ENCODE results near the gene SMC5.
"Not testable (repeated sequence)": the region's sequence is repeated elsewhere in the genome, so short reads cannot be mapped to it uniquely, and the experiment has no call there.

The SMC5 gene

DNA sequence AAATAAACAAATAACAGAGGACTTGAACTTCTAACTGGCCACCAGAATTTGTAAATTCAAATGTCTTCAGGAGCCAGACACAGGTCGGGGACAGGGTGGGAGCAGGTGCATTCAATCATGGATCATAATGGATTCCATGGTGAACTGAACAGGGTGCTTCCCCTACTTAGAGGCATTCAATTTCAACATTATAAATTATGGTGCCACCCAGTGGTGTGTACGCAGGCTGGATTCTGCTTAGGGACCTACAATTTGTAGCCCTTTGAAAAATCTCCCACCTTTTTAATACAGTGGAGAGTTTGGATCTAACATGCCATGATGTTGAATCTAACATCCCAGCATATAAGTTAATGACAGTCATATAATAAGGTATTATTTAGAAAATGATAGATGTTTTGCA is 133.4 kb downstream of the SMC5 start:
- no peak overlapping the region for H3K27ac ChIP-seq
- TF ChIP-seq, protein P1, sequence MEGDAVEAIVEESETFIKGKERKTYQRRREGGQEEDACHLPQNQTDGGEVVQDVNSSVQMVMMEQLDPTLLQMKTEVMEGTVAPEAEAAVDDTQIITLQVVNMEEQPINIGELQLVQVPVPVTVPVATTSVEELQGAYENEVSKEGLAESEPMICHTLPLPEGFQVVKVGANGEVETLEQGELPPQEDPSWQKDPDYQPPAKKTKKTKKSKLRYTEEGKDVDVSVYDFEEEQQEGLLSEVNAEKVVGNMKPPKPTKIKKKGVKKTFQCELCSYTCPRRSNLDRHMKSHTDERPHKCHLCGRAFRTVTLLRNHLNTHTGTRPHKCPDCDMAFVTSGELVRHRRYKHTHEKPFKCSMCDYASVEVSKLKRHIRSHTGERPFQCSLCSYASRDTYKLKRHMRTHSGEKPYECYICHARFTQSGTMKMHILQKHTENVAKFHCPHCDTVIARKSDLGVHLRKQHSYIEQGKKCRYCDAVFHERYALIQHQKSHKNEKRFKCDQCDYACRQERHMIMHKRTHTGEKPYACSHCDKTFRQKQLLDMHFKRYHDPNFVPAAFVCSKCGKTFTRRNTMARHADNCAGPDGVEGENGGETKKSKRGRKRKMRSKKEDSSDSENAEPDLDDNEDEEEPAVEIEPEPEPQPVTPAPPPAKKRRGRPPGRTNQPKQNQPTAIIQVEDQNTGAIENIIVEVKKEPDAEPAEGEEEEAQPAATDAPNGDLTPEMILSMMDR (conservative IDR thresholded peaks at IDR 0.05): peak; percentile 56

DNA sequence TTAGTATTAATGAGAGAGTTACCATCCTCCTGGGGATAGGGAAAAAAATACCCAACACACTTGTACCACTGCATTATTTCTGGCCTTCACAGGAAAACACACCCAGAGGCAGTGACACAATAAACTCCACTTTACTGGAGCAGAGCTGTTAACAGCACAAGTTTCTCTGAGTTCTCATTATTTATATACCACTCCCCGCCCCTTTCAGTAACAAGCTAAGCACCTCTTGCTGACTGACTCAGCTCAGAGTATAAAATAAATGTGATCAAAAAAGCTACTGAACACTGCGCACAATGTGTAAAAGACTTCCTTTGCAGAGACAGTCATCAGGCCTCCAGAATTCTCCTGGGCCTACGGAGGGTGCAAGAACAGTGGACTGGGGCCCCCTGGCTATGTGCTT is 134.1 kb downstream of the SMC5 start:
- no peak overlapping the region for H3K27ac ChIP-seq
- TF ChIP-seq, protein P1 (conservative IDR thresholded peaks at IDR 0.05): no peak

DNA sequence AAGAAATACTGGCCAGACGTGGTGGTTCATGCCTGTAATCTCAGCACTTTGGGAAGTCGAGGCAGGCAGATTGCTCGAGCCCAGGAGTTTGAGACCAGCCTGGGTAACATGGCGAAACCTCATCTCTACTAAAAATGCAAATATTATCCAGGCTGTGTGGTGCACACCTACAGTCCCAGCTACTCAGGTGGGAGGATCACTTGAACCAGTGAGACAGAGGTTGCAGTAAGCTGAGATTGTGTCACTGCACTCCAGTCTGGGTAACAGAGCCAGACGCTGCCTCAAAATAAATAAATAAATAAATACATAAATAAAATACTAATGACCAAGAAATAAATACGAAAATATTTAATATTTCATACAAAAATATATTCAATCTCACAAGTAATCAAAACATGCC is 136.9 kb downstream of the SMC5 start:
- no peak overlapping the region for H3K27ac ChIP-seq
- TF ChIP-seq, protein P1 (conservative IDR thresholded peaks at IDR 0.05): no peak

DNA sequence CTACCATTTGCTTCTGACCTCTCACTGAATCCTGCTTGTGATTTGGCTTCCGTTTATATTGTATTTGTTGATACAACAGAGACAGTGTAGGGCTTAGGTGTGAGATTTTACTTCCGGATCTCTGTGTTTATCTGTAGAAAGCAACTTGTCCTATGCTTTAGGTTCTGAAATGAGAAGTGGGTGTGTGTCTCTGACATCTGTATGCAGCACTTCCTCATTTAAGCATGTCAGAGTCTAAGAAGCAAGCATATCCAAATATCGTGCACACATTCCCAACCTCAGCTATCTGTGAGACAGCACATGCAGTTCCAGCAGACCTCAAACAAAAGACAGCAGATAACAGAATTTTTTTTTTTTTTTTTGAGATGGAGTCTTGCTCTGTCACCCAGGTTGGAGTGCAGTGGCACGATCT is 139.4 kb downstream of the SMC5 start:
- peak overlapping the region; percentile 43 for H3K27ac ChIP-seq
- TF ChIP-seq, protein P1 (conservative IDR thresholded peaks at IDR 0.05): no peak

DNA sequence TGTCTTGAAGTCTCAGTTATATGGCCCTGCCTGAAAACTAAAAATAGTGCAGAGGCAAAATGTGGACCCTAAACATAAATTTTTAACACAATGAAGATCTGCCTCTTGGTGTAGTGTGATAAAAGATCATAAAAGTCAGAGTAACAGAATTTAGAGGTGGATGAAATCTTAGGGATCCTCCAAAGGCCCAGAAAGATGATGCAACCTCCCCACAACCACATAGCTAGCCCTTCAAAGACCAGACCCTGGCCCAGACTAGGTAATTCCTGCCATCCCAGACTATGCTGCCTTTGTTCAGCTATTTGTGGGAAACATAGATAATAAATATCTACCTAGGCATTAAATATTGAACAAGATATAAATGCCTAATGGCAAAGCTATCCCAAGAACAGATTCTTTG is 140.4 kb downstream of the SMC5 start:
- H3K27ac ChIP-seq: no peak overlapping the region; the same call in 1 of the 2 replicates

DNA sequence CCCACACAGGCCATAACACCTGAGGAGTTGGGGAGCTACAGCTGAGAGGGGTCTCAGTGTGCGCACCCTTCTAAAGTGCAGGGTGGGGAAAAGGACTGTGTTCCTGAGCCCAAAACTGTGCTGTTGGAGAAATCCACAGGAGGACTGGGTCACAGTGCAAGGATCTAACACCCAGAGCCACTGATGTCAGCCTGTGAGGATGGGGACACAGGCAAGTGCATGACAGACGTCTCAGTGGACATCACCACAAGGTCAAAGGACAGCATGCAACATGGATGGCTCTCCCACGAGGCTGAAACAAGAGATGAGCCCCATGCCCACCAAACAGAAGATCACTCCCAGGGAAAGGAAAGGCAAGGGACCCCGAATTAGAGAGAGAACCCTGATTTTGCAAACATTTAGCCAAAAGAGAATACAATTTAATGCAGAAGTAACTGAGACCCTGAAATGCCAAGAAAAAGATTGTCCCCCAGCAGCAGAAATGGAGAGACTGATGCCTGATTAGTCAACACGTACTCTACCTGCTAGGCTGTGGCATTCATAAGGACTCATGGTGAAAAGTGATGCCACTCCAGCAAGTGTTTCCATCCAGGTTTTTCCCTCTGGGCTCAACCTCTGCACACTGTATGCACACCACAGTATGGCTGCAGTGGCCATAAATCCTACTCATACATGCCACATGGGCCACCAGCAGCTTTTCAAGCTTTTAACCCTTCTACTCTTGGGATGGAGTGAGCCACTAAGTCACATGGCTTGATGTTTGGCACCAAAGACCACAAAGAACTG is 141.5 kb downstream of the SMC5 start:
- TF ChIP-seq, protein P1 (conservative IDR thresholded peaks at IDR 0.05): no peak
- no peak overlapping the region for H3K27ac ChIP-seq

More for the DNA sequence above, 140.4 kb downstream of the SMC5 start:
- TF ChIP-seq, protein P1 (conservative IDR thresholded peaks at IDR 0.05): no peak

DNA sequence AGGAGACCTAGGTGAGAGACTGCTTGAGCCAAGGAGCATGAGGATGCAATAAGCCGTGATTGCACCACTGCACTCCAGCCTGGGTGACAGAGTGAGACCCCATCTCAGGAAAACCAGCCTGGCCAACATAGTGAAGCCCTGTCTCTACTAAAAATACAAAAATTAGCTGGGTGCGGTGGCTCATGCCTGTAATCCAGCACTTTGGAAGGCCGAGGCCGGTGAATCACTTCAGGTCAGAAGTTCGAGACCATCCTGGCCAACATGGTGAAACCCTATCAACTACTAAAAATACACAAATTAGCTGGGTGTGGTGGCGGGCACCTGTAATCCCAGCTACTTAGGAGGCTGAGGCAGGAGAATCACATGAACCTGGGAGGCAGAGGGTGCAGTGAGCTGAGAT is 142.5 kb downstream of the SMC5 start:
- not testable (repeated sequence) for H3K27ac ChIP-seq

DNA sequence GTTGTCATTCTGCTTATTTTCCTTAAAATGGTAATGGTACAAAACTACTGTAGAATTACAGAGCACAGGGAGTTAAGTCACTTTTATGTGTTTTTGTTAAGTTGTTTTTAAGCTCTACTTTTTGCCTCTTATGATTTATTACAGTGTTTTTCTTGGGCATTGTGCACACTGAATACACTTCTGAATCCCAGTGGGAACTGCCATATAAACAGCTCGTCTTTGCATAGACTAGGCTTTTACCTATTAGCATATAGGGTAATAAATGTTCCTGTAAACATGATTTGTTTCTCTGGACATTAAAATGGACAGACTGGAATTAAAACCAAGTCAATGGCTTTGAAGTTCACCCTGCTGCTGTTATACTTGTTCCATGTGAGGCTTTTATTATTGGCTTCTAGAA is 143.4 kb downstream of the SMC5 start:
- H3K27ac ChIP-seq: no peak overlapping the region
- TF ChIP-seq, protein P1 (conservative IDR thresholded peaks at IDR 0.05): no peak
